Measurements from ENCODE around the gene CACNA1D. TPM values are rescaled to one million over a fixed set of nuclear protein-coding genes. Genes with fewer than 3 reads are reported as not detected.

CACNA1D gene
- polyA plus RNA-seq, 1 experiment, result 0.15 TPM

- Histone ChIP-seq H3K4me3 (ENCODE audit: low read depth, low read length) (no peak overlapping the region), H3K27me3 (ENCODE audit: control insufficient read depth, insufficient read depth, low read length) (no peaks in the 10 kb centered on the region; the same call in 1 of the 2 replicates), H3K36me3 (ENCODE audit: control insufficient read depth, insufficient read depth, low read length) (no peaks in the 10 kb centered on the region)
- CTCF ChIA-PET, result interaction anchor here (2.0 kb wide), 1 partner anchor 8 kb away, joined by 5 read pairs; no protein-coding TSS in a partner anchor
- no peak for TF ChIP-seq CTCF (IDR thresholded peaks at IDR 0.05; ENCODE audit: insufficient read depth, low read depth, low read length)
- POLR2A ChIA-PET, result no interaction called here
- no peak for DNase-seq (ENCODE audit: low read depth)
Measured at GRCh38 chr3:53583161-53583690, 88.8 kb downstream of the CACNA1D start.

GRCh38 chr3:53585049-53585448 is 90.6 kb downstream of the CACNA1D start:
- DNase-seq (ENCODE audit: low read depth), result no peak
- Histone ChIP-seq H3K36me3 (ENCODE audit: control insufficient read depth, insufficient read depth, low read length) (no peaks in the 10 kb centered on the region), H3K4me3 (ENCODE audit: low read depth, low read length) (no peak overlapping the region), H3K27me3 (ENCODE audit: control insufficient read depth, insufficient read depth, low read length) (no peaks in the 10 kb centered on the region)
- POLR2A ChIA-PET, result no interaction called here
- no peak for TF ChIP-seq CTCF (IDR thresholded peaks at IDR 0.05; ENCODE audit: insufficient read depth, low read depth, low read length)
- CTCF ChIA-PET, result no interaction called here

- no peak for TF ChIP-seq CTCF (IDR thresholded peaks at IDR 0.05; ENCODE audit: insufficient read depth, low read depth, low read length)
- CTCF ChIA-PET, result no interaction called here
- H3K4me3 ChIP-seq (ENCODE audit: low read depth, low read length), result no peak overlapping the region
- H3K36me3 ChIP-seq (ENCODE audit: control insufficient read depth, insufficient read depth, low read length), result no peaks in the 10 kb centered on the region
- no peak for DNase-seq (ENCODE audit: low read depth)
- no peaks in the 10 kb centered on the region for H3K27me3 ChIP-seq (ENCODE audit: control insufficient read depth, insufficient read depth, low read length)
- POLR2A ChIA-PET, result no interaction called here
Measured at GRCh38 chr3:53585627-53586026, 91.2 kb downstream of the CACNA1D start.

GRCh38 chr3:53588122-53588521 is 93.7 kb downstream of the CACNA1D start:
- Histone ChIP-seq H3K27me3 (ENCODE audit: control insufficient read depth, insufficient read depth, low read length) (no peaks in the 10 kb centered on the region), H3K36me3 (ENCODE audit: control insufficient read depth, insufficient read depth, low read length) (no peaks in the 10 kb centered on the region), H3K4me3 (ENCODE audit: low read depth, low read length) (no peak overlapping the region)
- ChIA-PET CTCF (interaction anchor here (0.6 to 0.9 kb wide), 3 partner anchors 9 to 1160 kb away, joined by 3 to 5 read pairs (median 3); no protein-coding TSS in a partner anchor), POLR2A (no interaction called here)
- no peak for TF ChIP-seq CTCF (IDR thresholded peaks at IDR 0.05; ENCODE audit: insufficient read depth, low read depth, low read length)
- DNase-seq (ENCODE audit: low read depth), result no peak

GRCh38 chr3:53589201-53589600 is 94.8 kb downstream of the CACNA1D start:
- DNase-seq (ENCODE audit: low read depth), result no peak
- CTCF ChIA-PET, result no interaction called here
- TF ChIP-seq CTCF (IDR thresholded peaks at IDR 0.05; ENCODE audit: insufficient read depth, low read depth, low read length), result no peak
- POLR2A ChIA-PET, result no interaction called here
- no peaks in the 10 kb centered on the region for H3K36me3 ChIP-seq (ENCODE audit: control insufficient read depth, insufficient read depth, low read length)
- no peaks in the 10 kb centered on the region for H3K27me3 ChIP-seq (ENCODE audit: control insufficient read depth, insufficient read depth, low read length)
- no peak overlapping the region for H3K4me3 ChIP-seq (ENCODE audit: low read depth, low read length)
